ENCODE results near the gene PCDHA6.
"Not testable (repeated sequence)": the region's sequence is repeated elsewhere in the genome, so short reads cannot be mapped to it uniquely, and the experiment has no call there.

- TF ChIP-seq CTCF (conservative IDR thresholded peaks at IDR 0.05; ENCODE audit: low read length); EZH2phosphoT487 (IDR thresholded peaks at IDR 0.05; ENCODE audit: borderline replicate concordance): not testable (repeated sequence)
Measured at GRCh38 chr5:140876541-140877261, 48.9 kb downstream of the PCDHA6 start.
